ENCODE data around the gene ROPN1.
"Not testable (repeated sequence)": the region's sequence is repeated elsewhere in the genome, so short reads cannot be mapped to it uniquely, and the experiment has no call there.

Gene ROPN1

GRCh38 chr3:124016483-124016882 lies 24.6 kb upstream of the ROPN1 start:
- DNase-seq; H3K4me1 ChIP-seq (ENCODE audit: low read length); H3K4me3 ChIP-seq (ENCODE audit: low read length); H3F3A ChIP-seq (ENCODE audit: insufficient read depth, low read length); H4K20me1 ChIP-seq (ENCODE audit: insufficient read depth, low read length); H3K9ac ChIP-seq (ENCODE audit: low read length); H2AFZ ChIP-seq (ENCODE audit: low read length); H3K36me3 ChIP-seq (replicated peaks; ENCODE audit: insufficient read depth, low read length); H3K79me2 ChIP-seq (ENCODE audit: low read length); H3K9me2 ChIP-seq (replicated peaks; ENCODE audit: insufficient read depth, low read length); H3K27ac ChIP-seq (ENCODE audit: low read length); H3K27me3 ChIP-seq (replicated peaks; ENCODE audit: insufficient read depth, low read length); H3K9me3 ChIP-seq (replicated peaks; ENCODE audit: insufficient read depth, low read length); H3K4me2 ChIP-seq (ENCODE audit: low read depth, low read length): not testable (repeated sequence)
- TF ChIP-seq CTCF (IDR thresholded peaks at IDR 0.05; ENCODE audit: low read length) = peak; percentile 27

GRCh38 chr3:124014366-124014942 lies 22.5 kb upstream of the ROPN1 start:
- no peak for DNase-seq
- no peak overlapping the region for H3K9ac ChIP-seq (ENCODE audit: low read length)

GRCh38 chr3:124008321-124008720 lies 16.4 kb upstream of the ROPN1 start:
- not testable (repeated sequence) for DNase-seq; H3K27me3 ChIP-seq (replicated peaks; ENCODE audit: insufficient read depth, low read length); H3K9ac ChIP-seq (ENCODE audit: low read length)

More at GRCh38 chr3:124014366-124014942, 22.5 kb upstream of the ROPN1 start:
- no peak for TF ChIP-seq EZH2phosphoT487 (IDR thresholded peaks at IDR 0.05; ENCODE audit: low read length)
- TF ChIP-seq CTCF (IDR thresholded peaks at IDR 0.05; ENCODE audit: low read length) = no peak
- no peak for TF ChIP-seq EZH2 (optimal IDR thresholded peaks at IDR 0.05; ENCODE audit: low read depth, low read length)
- no peaks in the 10 kb centered on the region for H4K20me1 ChIP-seq (ENCODE audit: insufficient read depth, low read length)
- no peak overlapping the region for H3K4me3 ChIP-seq (ENCODE audit: low read length)
- no peaks in the 10 kb centered on the region for H3K36me3 ChIP-seq (replicated peaks; ENCODE audit: insufficient read depth, low read length)
- H3K9me2 ChIP-seq (replicated peaks; ENCODE audit: insufficient read depth, low read length) = no peaks in the 10 kb centered on the region
- no peaks in the 10 kb centered on the region for H3K27me3 ChIP-seq (replicated peaks; ENCODE audit: insufficient read depth, low read length)
- no peak overlapping the region for H3K27ac ChIP-seq (ENCODE audit: low read length)
- no peak overlapping the region for H3K4me2 ChIP-seq (ENCODE audit: low read depth, low read length)
- H3F3A ChIP-seq (ENCODE audit: insufficient read depth, low read length) = no peaks in the 10 kb centered on the region
- H2AFZ ChIP-seq (ENCODE audit: low read length) = no peak overlapping the region
- H3K9me3 ChIP-seq (replicated peaks; ENCODE audit: insufficient read depth, low read length) = no peaks in the 10 kb centered on the region
- H3K4me1 ChIP-seq (ENCODE audit: low read length) = no peaks in the 10 kb centered on the region
- H3K79me2 ChIP-seq (ENCODE audit: low read length) = no peaks in the 10 kb centered on the region

GRCh38 chr3:124007186-124007585 lies 15.3 kb upstream of the ROPN1 start:
- H3K4me3 ChIP-seq (ENCODE audit: low read length) = no peak overlapping the region
- no peaks in the 10 kb centered on the region for H3K27me3 ChIP-seq (replicated peaks; ENCODE audit: insufficient read depth, low read length)
- no peak for DNase-seq
- peaks cover 4% of the 10 kb centered on the region; the same call in 1 of the 2 replicates for H3K4me1 ChIP-seq (ENCODE audit: low read length)
- H2AFZ ChIP-seq (ENCODE audit: low read length) = no peak overlapping the region
- no peaks in the 10 kb centered on the region for H4K20me1 ChIP-seq (ENCODE audit: insufficient read depth, low read length)
- H3K4me2 ChIP-seq (ENCODE audit: low read depth, low read length) = no peak overlapping the region
- H3K79me2 ChIP-seq (ENCODE audit: low read length) = no peaks in the 10 kb centered on the region
- H3K27ac ChIP-seq (ENCODE audit: low read length) = no peak overlapping the region
- no peaks in the 10 kb centered on the region for H3F3A ChIP-seq (ENCODE audit: insufficient read depth, low read length)
- no peaks in the 10 kb centered on the region for H3K36me3 ChIP-seq (replicated peaks; ENCODE audit: insufficient read depth, low read length)
- H3K9ac ChIP-seq (ENCODE audit: low read length) = no peak overlapping the region
- TF ChIP-seq CTCF (IDR thresholded peaks at IDR 0.05; ENCODE audit: low read length) (no peak), EZH2phosphoT487 (IDR thresholded peaks at IDR 0.05; ENCODE audit: low read length) (no peak), EZH2 (optimal IDR thresholded peaks at IDR 0.05; ENCODE audit: low read depth, low read length) (no peak)
- H3K9me2 ChIP-seq (replicated peaks; ENCODE audit: insufficient read depth, low read length) = no peaks in the 10 kb centered on the region
- H3K9me3 ChIP-seq (replicated peaks; ENCODE audit: insufficient read depth, low read length) = no peaks in the 10 kb centered on the region

More at GRCh38 chr3:124008321-124008720, 16.4 kb upstream of the ROPN1 start:
- H3K9me2 ChIP-seq (replicated peaks; ENCODE audit: insufficient read depth, low read length); H3K36me3 ChIP-seq (replicated peaks; ENCODE audit: insufficient read depth, low read length); H2AFZ ChIP-seq (ENCODE audit: low read length); H3K27ac ChIP-seq (ENCODE audit: low read length); H3K4me2 ChIP-seq (ENCODE audit: low read depth, low read length); H3K79me2 ChIP-seq (ENCODE audit: low read length); H3K4me3 ChIP-seq (ENCODE audit: low read length); H4K20me1 ChIP-seq (ENCODE audit: insufficient read depth, low read length); H3K4me1 ChIP-seq (ENCODE audit: low read length); H3F3A ChIP-seq (ENCODE audit: insufficient read depth, low read length); H3K9me3 ChIP-seq (replicated peaks; ENCODE audit: insufficient read depth, low read length): not testable (repeated sequence)

GRCh38 chr3:124002405-124003079 lies 10.6 kb upstream of the ROPN1 start:
- not testable (repeated sequence) for H4K20me1 ChIP-seq (ENCODE audit: insufficient read depth, low read length); DNase-seq; H3K4me1 ChIP-seq (ENCODE audit: low read length); H3K79me2 ChIP-seq (ENCODE audit: low read length); H3K27me3 ChIP-seq (replicated peaks; ENCODE audit: insufficient read depth, low read length); H3K4me3 ChIP-seq (ENCODE audit: low read length); H3K9me2 ChIP-seq (replicated peaks; ENCODE audit: insufficient read depth, low read length); H3K36me3 ChIP-seq (replicated peaks; ENCODE audit: insufficient read depth, low read length); H2AFZ ChIP-seq (ENCODE audit: low read length); H3K27ac ChIP-seq (ENCODE audit: low read length); H3F3A ChIP-seq (ENCODE audit: insufficient read depth, low read length); H3K9me3 ChIP-seq (replicated peaks; ENCODE audit: insufficient read depth, low read length); H3K9ac ChIP-seq (ENCODE audit: low read length)
- H3K4me2 ChIP-seq (ENCODE audit: low read depth, low read length) = peak overlapping the region; percentile 18; the same call in 1 of the 2 replicates
